ENCODE data around the gene CEP170B. TPM values are rescaled to one million over a fixed set of nuclear protein-coding genes. Genes with fewer than 3 reads are reported as not detected.
"Not testable (repeated sequence)": the region's sequence is repeated elsewhere in the genome, so short reads cannot be mapped to it uniquely, and the experiment has no call there.

CEP170B gene
- total RNA-seq, 1 donor from 2014 or later = 80.4 TPM

DNA sequence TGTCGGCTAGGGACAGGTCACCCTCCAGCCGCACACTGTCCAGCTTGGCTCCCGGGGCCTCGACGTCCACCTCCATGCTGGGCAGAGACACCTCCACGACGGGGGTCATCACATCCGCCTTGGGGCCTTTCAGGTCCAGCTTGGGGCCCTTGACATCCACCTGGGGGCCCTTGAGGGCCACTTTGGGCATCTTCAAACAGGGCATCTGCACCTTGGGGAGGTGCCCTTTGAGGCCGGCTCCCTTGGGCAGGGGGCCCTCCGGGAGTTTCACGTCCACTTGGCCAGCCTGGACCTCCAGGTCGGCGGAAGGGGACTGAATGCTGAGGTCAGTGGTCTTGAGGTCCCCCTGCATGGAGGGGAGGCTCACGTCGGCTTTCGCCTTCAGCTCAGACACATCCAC lies 77.5 kb downstream of the CEP170B start:
- Mint-ChIP-seq H3K9me3 (ENCODE audit: unreplicated experiment) (peaks cover 16% of the 10 kb centered on the region), H3K4me3 (ENCODE audit: unreplicated experiment) (no peak overlapping the region), H3K27me3 (ENCODE audit: unreplicated experiment) (peaks cover 7% of the 10 kb centered on the region), H3K4me1 (ENCODE audit: low read depth, unreplicated experiment) (no peaks in the 10 kb centered on the region), H3K36me3 (ENCODE audit: unreplicated experiment) (peaks cover 18% of the 10 kb centered on the region), H3K27ac (ENCODE audit: unreplicated experiment) (no peak overlapping the region)
- peak; percentile 3 for DNase-seq
- TF ChIP-seq, protein P1, sequence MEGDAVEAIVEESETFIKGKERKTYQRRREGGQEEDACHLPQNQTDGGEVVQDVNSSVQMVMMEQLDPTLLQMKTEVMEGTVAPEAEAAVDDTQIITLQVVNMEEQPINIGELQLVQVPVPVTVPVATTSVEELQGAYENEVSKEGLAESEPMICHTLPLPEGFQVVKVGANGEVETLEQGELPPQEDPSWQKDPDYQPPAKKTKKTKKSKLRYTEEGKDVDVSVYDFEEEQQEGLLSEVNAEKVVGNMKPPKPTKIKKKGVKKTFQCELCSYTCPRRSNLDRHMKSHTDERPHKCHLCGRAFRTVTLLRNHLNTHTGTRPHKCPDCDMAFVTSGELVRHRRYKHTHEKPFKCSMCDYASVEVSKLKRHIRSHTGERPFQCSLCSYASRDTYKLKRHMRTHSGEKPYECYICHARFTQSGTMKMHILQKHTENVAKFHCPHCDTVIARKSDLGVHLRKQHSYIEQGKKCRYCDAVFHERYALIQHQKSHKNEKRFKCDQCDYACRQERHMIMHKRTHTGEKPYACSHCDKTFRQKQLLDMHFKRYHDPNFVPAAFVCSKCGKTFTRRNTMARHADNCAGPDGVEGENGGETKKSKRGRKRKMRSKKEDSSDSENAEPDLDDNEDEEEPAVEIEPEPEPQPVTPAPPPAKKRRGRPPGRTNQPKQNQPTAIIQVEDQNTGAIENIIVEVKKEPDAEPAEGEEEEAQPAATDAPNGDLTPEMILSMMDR (IDR thresholded peaks at IDR 0.05; ENCODE audit: partially characterized antibody, unreplicated experiment) = no peak

DNA sequence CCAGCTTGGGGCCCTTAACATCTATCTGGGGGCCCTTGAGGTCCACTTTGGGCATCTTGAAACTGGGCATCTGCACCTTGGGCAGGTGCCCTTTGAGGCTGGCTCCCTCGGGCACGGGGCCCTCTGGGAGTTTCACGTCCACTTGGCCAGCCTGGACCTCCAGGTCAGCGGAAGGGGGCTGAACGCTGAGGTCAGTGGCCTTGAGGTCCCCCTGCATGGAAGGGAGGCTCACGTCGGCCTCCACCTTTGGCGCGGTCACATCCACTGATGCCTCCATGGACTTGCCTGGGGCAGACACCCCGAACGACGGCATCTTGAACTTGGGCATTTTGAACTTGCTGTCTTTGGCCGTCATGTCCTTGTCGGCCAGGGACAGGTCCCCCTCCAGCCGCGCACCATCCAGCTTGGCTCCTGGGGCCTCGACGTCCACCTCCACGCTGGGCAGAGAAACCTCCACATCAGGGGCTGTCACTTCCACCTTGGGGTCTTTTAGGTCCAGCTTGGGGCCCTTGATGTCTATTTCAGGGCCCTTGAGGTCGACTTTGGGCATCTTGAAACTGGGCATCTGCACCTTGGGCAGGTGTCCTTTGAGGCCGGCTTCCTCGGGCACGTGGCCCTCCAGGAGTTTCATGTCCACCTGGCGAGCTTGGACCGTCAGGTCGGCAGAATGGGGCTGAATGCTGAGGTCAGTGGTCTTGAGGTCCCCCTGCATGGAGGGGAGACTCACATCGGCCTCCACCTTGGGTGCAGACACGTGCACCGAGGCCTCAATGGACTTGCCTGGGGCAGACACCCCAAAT lies 78.3 kb downstream of the CEP170B start:
- H3K36me3 Mint-ChIP-seq (ENCODE audit: unreplicated experiment); H3K27me3 Mint-ChIP-seq (ENCODE audit: unreplicated experiment); H3K27ac Mint-ChIP-seq (ENCODE audit: unreplicated experiment); H3K9me3 Mint-ChIP-seq (ENCODE audit: unreplicated experiment); H3K4me3 Mint-ChIP-seq (ENCODE audit: unreplicated experiment); H3K4me1 Mint-ChIP-seq (ENCODE audit: low read depth, unreplicated experiment): not testable (repeated sequence)
- DNase-seq = peak; percentile 5

DNA sequence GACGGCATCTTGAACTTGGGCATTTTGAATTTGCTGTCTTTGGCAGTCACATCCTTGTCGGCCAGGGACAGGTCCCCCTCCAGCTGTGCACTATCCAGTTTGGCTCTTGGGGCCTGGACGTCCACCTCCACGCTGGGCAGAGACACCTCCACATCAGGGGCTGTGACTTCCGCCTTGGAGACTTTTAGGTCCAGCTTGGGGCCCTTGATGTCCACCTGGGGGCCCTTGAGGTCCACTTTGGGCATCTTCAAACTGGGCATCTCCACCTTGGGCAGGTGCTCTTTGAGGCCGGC lies 78.9 kb downstream of the CEP170B start:
- H3K9me3 Mint-ChIP-seq (ENCODE audit: unreplicated experiment); H3K27ac Mint-ChIP-seq (ENCODE audit: unreplicated experiment); H3K4me3 Mint-ChIP-seq (ENCODE audit: unreplicated experiment); H3K4me1 Mint-ChIP-seq (ENCODE audit: low read depth, unreplicated experiment); H3K27me3 Mint-ChIP-seq (ENCODE audit: unreplicated experiment); DNase-seq; H3K36me3 Mint-ChIP-seq (ENCODE audit: unreplicated experiment): not testable (repeated sequence)

DNA sequence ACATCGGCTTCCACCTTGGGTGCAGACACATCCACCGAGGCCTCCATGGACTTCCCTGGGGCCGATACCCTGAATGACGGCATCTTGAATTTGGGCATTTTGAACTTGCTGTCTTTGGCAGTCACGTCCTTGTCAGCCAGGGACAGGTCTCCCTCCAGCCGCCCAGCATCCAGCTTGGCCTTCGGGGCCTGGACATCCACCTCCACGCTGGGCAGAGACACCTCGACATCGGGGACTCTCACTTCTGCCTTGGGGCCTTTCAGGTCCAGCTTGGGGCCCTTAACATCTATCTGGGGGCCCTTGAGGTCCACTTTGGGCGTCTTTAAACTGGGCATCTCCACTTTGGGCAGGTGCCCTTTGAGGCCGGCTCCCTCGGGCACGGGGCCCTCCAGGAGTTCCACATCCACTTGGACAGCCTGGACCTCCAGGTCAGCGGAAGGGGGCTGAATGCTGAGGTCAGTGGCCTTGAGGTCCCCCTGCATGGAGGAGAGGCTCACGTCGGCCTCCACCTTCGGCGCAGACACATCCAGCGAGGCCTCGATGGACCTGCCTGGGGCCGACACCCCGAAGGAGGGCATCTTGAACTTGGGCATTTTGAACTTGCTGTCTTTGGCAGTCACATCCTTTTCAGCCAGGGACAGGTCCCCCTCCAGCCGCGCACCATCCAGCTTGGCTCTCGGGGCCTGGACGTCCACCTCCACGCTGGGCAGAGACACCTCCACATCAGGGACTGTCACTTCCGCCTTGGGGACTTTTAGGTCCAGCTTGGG lies 79.6 kb downstream of the CEP170B start:
- not testable (repeated sequence) for DNase-seq; H3K27ac Mint-ChIP-seq (ENCODE audit: unreplicated experiment); H3K9me3 Mint-ChIP-seq (ENCODE audit: unreplicated experiment); H3K4me3 Mint-ChIP-seq (ENCODE audit: unreplicated experiment); H3K4me1 Mint-ChIP-seq (ENCODE audit: low read depth, unreplicated experiment); H3K27me3 Mint-ChIP-seq (ENCODE audit: unreplicated experiment); H3K36me3 Mint-ChIP-seq (ENCODE audit: unreplicated experiment)

DNA sequence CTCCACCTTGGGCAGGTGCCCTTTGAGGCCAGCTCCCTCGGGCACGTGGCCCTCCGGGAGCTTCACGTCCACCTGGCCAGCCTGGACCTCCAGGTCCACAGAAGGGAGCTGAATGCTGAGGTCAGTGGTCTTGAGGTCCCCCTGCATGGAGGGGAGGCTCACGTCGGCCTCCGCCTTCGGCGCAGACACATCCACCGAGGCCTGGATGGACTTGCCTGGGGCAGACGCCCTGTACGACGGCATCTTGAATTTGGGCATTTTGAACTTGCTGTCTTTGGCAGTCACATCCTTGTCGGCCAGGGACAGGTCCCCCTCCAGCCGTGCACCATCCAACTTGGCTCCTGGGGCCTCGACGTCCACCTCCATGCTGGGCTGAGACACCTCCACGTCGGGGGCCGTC lies 80.2 kb downstream of the CEP170B start:
- not testable (repeated sequence) for H3K4me3 Mint-ChIP-seq (ENCODE audit: unreplicated experiment); DNase-seq; H3K27me3 Mint-ChIP-seq (ENCODE audit: unreplicated experiment); H3K27ac Mint-ChIP-seq (ENCODE audit: unreplicated experiment); H3K9me3 Mint-ChIP-seq (ENCODE audit: unreplicated experiment); H3K4me1 Mint-ChIP-seq (ENCODE audit: low read depth, unreplicated experiment); H3K36me3 Mint-ChIP-seq (ENCODE audit: unreplicated experiment)

Other genes starting within 250 kb of the CEP170B start
- gene INF2, start 175.7 kb upstream of the CEP170B start, total RNA-seq (ENCODE audit: unreplicated experiment) = 11.8 TPM
- 45.1 TPM for gene ADSS1, start 141.0 kb upstream of the CEP170B start, total RNA-seq (ENCODE audit: unreplicated experiment)
- 30.5 TPM for gene SIVA1, start 112.1 kb upstream of the CEP170B start, total RNA-seq (ENCODE audit: unreplicated experiment)
- 300 TPM for gene AKT1, start 69.5 kb upstream of the CEP170B start, total RNA-seq (ENCODE audit: unreplicated experiment)
- 6.0 TPM for gene ZBTB42, start 64.2 kb upstream of the CEP170B start, total RNA-seq (ENCODE audit: unreplicated experiment)
- not detected for gene PLD4, start 59.6 kb downstream of the CEP170B start, total RNA-seq (ENCODE audit: unreplicated experiment)
- gene AHNAK2, start 113.1 kb downstream of the CEP170B start, total RNA-seq (ENCODE audit: unreplicated experiment) = 44.8 TPM
- gene CLBA1, start 120.5 kb downstream of the CEP170B start, total RNA-seq (ENCODE audit: unreplicated experiment) = 5.9 TPM
- 23.2 TPM for gene CDCA4, start 155.8 kb downstream of the CEP170B start, total RNA-seq (ENCODE audit: unreplicated experiment)
- not detected for gene GPR132, start 200.2 kb downstream of the CEP170B start, total RNA-seq (ENCODE audit: unreplicated experiment)

Data from glutamatergic neuron (in vitro differentiated cells).